AG09319 (cell line): ENCODE measurements around the gene SYT8.

ENCODE experiments used
- DNase-seq: peaks from one replicate; pipeline ENCODE4 v3.0.0-alpha.2; 2010; ENCODE audit warnings: low read depth; ENCODE audit errors: extremely low read depth
- CTCF ChIP-seq: IDR thresholded peaks from 2 replicates; pipeline ENCODE4 v1.5.1; 2011; ENCODE audit warnings: low read depth, mild to moderate bottlenecking, inconsistent platforms, low read length, moderate library complexity

SYT8 gene

GRCh38 chr11:1819074-1819473, 15.7 kb upstream of the SYT8 start:
- no peak for DNase-seq
- TF ChIP-seq CTCF: no peak

- no peak for DNase-seq
- TF ChIP-seq CTCF: no peak
Observed at GRCh38 chr11:1820463-1821325, 14.1 kb upstream of the SYT8 start.

GRCh38 chr11:1821562-1821961, 13.2 kb upstream of the SYT8 start:
- no peak for DNase-seq
- TF ChIP-seq CTCF: no peak

GRCh38 chr11:1822648-1823375, 12.0 kb upstream of the SYT8 start:
- no peak for DNase-seq
- TF ChIP-seq CTCF: no peak

- DNase-seq: no peak
- TF ChIP-seq CTCF: no peak
Observed at GRCh38 chr11:1823376-1824220, 11.2 kb upstream of the SYT8 start.

- TF ChIP-seq CTCF: no peak
- no peak for DNase-seq
Observed at GRCh38 chr11:1824221-1825038, 10.4 kb upstream of the SYT8 start.
